Adrenal gland (tissue), 5 donors: ENCODE measurements around the gene ZNF593OS.

ENCODE experiments used
- CTCF ChIP-seq, 6 experiments: fragments of 450-650 bp in 4 of 6; fragments of 200-600 bp in 2 of 6; sonication (generic) in 1 of 6; IDR thresholded peaks; 1 replicate in 5 of 6; 2 replicates in 1 of 6; pipeline versions ENCODE4 v1.5.1 to v1.8.0; 2016 to 2021; ENCODE audit warnings: antibody characterized with exemption in 6 of 6, mild to moderate bottlenecking in 2 of 6, moderate library complexity in 1 of 6
- POLR2A ChIP-seq, 2 donors: fragments of 450-650 bp; IDR thresholded peaks; one replicate each; pipeline ENCODE4 v1.6.1; 2017; ENCODE audit warnings: antibody characterized with exemption in 2 of 2, mild to moderate bottlenecking in 2 of 2, moderate library complexity in 1 of 2
- donor health status: DM: no; HTN: no; CAD: no.

GRCh38 chr1:26134466-26134865, 37.2 kb downstream of the ZNF593OS start:
- TF ChIP-seq POLR2A (IDR thresholded peaks at IDR 0.05) (no peak), CTCF (IDR thresholded peaks at IDR 0.05) (no peak)
